GM12878 (cell line): ENCODE data around the gene WBP1L. TPM values are rescaled to one million over a fixed set of nuclear protein-coding genes. Genes with fewer than 3 reads are reported as not detected.
A peak's percentile ranks its signal among the peaks of the same experiment; 100 is the strongest.

ENCODE experiments used
- ATAC-seq: fragments of 200-7000 bp; cut with Tn5 transposase; 3 replicates; pipeline ENCODE4 v1.9.1; 2020; ENCODE audit warnings: mild to moderate bottlenecking, moderate library complexity
- BruUV-seq: library from RNA; stranded (reverse); fragments of 400-500 nt; replicated peaks from 2 replicates; lab custom pipeline; 2021; lab: Mats Ljungman, UMichigan
- CTCF ChIA-PET: fragments of 300-600 bp; sonication (Branson Sonifier 250); formaldehyde crosslinking; extraction: SDS; loops from one replicate; lab custom pipeline; 2021; ENCODE audit warnings: inconsistent platforms; lab: Yijun Ruan, JAX
- POLR2A ChIA-PET: fragments of 350-600 bp; formaldehyde crosslinking; extraction: SDS; loops from one replicate; lab custom pipeline; 2021; ENCODE audit warnings: inconsistent platforms; lab: Charles Lee
- RAD21 ChIA-PET: fragments of 300-600 bp; sonication (Branson Sonifier 250); formaldehyde crosslinking; loops from one replicate; lab custom pipeline; 2023; ENCODE audit warnings: antibody characterized with exemption; ENCODE audit not compliant: unreplicated experiment; lab: Charles Lee
- SMC1A ChIA-PET: fragments of 300-600 bp; sonication (Branson Sonifier 250); formaldehyde crosslinking; loops from one replicate; lab custom pipeline; 2023; ENCODE audit not compliant: unreplicated experiment, uncharacterized antibody; lab: Charles Lee
- DNase-seq: peaks from one replicate; pipeline ENCODE4 v3.0.0-alpha.2; 2011; ENCODE audit warnings: low read depth, low spot score
- FAIRE-seq: peaks from 3 replicates; lab custom pipeline; 2011; peaks lifted over from hg19 to GRCh38; lab: Jason Lieb, UNC
- H2AFZ ChIP-seq: 2 replicates; pipeline ENCODE4 v1.6.0; 2011; ENCODE audit warnings: low read depth, low read length, control low read depth; ENCODE audit not compliant: control insufficient read depth
- H3K27ac ChIP-seq: 2 replicates; pipeline ENCODE4 v1.5.1; 2011; ENCODE audit warnings: control low read depth; ENCODE audit not compliant: control insufficient read depth, insufficient read depth
- H3K27me3 ChIP-seq, 2 experiments: replicated peaks in 1 of 2; 2 replicates each; pipeline versions ENCODE4 v1.6.0 to v1.6.1; 2011; ENCODE audit warnings: low read length in 1 of 2; ENCODE audit not compliant: control insufficient read depth in 2 of 2, insufficient read depth in 2 of 2
- H3K36me3 ChIP-seq, 2 experiments: 2 replicates each; pipeline ENCODE4 v1.5.1; 2011; ENCODE audit warnings: low read length in 1 of 2; ENCODE audit not compliant: control insufficient read depth in 2 of 2, insufficient read depth in 2 of 2
- H3K4me1 ChIP-seq: 2 replicates; pipeline ENCODE4 v1.6.1; 2011; ENCODE audit warnings: mild to moderate bottlenecking, low read length, moderate library complexity, mixed read lengths; ENCODE audit not compliant: control insufficient read depth, insufficient read depth
- H3K4me2 ChIP-seq: 2 replicates; pipeline ENCODE4 v1.6.0; 2011; ENCODE audit warnings: control low read depth; ENCODE audit not compliant: control insufficient read depth, insufficient read depth
- H3K4me3 ChIP-seq: fragments of 200-600 bp; sonication (generic); 2 replicates; pipeline ENCODE4 v1.5.1; 2016
- H3K79me2 ChIP-seq: 2 replicates; pipeline ENCODE4 v1.6.0; 2011; ENCODE audit warnings: low read length; ENCODE audit not compliant: control insufficient read depth, insufficient read depth
- H3K9ac ChIP-seq: 2 replicates; pipeline ENCODE4 v1.8.0; 2011; ENCODE audit warnings: low read length, control low read depth, mixed read lengths; ENCODE audit not compliant: control insufficient read depth, insufficient read depth
- H3K9me3 ChIP-seq: replicated peaks from 3 replicates; pipeline ENCODE4 v1.5.1; 2011; ENCODE audit warnings: mild to moderate bottlenecking, low read length; ENCODE audit not compliant: control insufficient read depth, insufficient read depth
- H4K20me1 ChIP-seq: 2 replicates; pipeline ENCODE4 v1.6.0; 2011; ENCODE audit not compliant: control insufficient read depth, insufficient read depth
- CBFB ChIP-seq: IDR thresholded peaks from 2 replicates; pipeline ENCODE4 v1.6.1; 2016; ENCODE audit warnings: antibody characterized with exemption, low read depth
- CBX3 ChIP-seq: fragments of 200-600 bp; sonication (generic); IDR thresholded peaks from 2 replicates; pipeline ENCODE4 v1.6.1; 2016; ENCODE audit warnings: low read depth, borderline replicate concordance
- EGR1 ChIP-seq, 2 experiments: IDR thresholded peaks; 1 replicate in 1 of 2; 2 replicates in 1 of 2; pipeline ENCODE4 v1.6.1; 2011 to 2012; ENCODE audit warnings: low read depth in 2 of 2, low read length in 2 of 2, borderline replicate concordance in 1 of 2, mild to moderate bottlenecking in 1 of 2, moderate library complexity in 1 of 2
- IRF4 ChIP-seq: IDR thresholded peaks from 2 replicates; pipeline ENCODE4 v1.6.1; 2011; ENCODE audit warnings: low read depth, low read length
- PAX8 ChIP-seq: fragments of 450-650 bp; IDR thresholded peaks from 2 replicates; pipeline ENCODE4 v1.6.1; 2017; ENCODE audit warnings: mild to moderate bottlenecking, moderate library complexity
- PML ChIP-seq: IDR thresholded peaks from 2 replicates; pipeline ENCODE4 v1.6.1; 2012; ENCODE audit warnings: low read length, inconsistent platforms
- RAD21 ChIP-seq: IDR thresholded peaks from 2 replicates; pipeline ENCODE4 v1.6.1; 2011; ENCODE audit warnings: mild to moderate bottlenecking, low read depth, low read length, moderate library complexity; ENCODE audit not compliant: insufficient read depth
- RBBP5 ChIP-seq: fragments of 200-600 bp; sonication (generic); conservative IDR thresholded peaks from 2 replicates; pipeline ENCODE4 v1.6.1; 2016
- SMAD1 ChIP-seq: fragments of 450-650 bp; IDR thresholded peaks from 2 replicates; pipeline ENCODE4 v1.6.1; 2018; ENCODE audit warnings: mild to moderate bottlenecking, low read depth; ENCODE audit not compliant: partially characterized antibody
- YY1 ChIP-seq: IDR thresholded peaks from 2 replicates; pipeline ENCODE4 v1.6.1; 2011; ENCODE audit warnings: low read depth, mild to moderate bottlenecking, low read length
- WGBS: methylation state at CpG from one replicate; pipeline ENCODE4 v1.1.6; 2016; ENCODE audit warnings: low lambda C conversion rate; ENCODE audit not compliant: insufficient replicate concordance, insufficient coverage; ENCODE audit errors: missing lambda C conversion rate; 5-methylcytosine and 5-hydroxymethylcytosine counted together
- in situ Hi-C: fragments of 300-500 bp; cut with MboI; formaldehyde crosslinking; loops from 9 replicates; pipeline ENCODE4 v1.14.3; 2018; ENCODE audit warnings: mixed read lengths
- intact Hi-C: fragments of 100-400 bp; cut with micrococcal nuclease; formaldehyde crosslinking; loops from one replicate; pipeline ENCODE4 v1.14.2; 2022; ENCODE audit not compliant: unreplicated experiment
- polyA plus RNA-seq, 11 experiments: library from polyadenylated mRNA; depleted of rRNA in 4 of 11; unstranded in 6 of 11; stranded (reverse) in 5 of 11; fragments of >200 nt; fragmentation: Nextera tagmentation in 4 of 11; fragmentation: Illumina TruSeq in 1 of 11; extraction: Ambion mirVana in 4 of 11; extraction: Trizol in 1 of 11; gene quantifications; 1 replicate in 1 of 11; 2 replicates in 10 of 11; pipeline versions ENCODE4 v1.2.1 to v1.2.3, GENCODE V29; 2011 to 2016; ENCODE audit warnings: inconsistent platforms in 2 of 11, missing spikeins in 2 of 11, low read depth in 1 of 11
- total RNA-seq, 4 experiments: library from RNA; depleted of rRNA in 3 of 4; stranded (reverse); fragments of >200 nt in 3 of 4; fragmentation: Illumina TruSeq in 1 of 4; extraction: Trizol in 1 of 4; gene quantifications; 2 replicates each; pipeline versions ENCODE4 v1.2.1 to v1.2.3, GENCODE V29; 2013 to 2021
- TF ChIP-seq, protein P1 (sequence below): IDR thresholded peaks from 2 replicates; pipeline ENCODE4 v1.6.1; 2012; ENCODE audit warnings: low read depth, low read length, improper control_type of control experiment
- TF ChIP-seq, protein P2 (sequence below): fragments of 450-650 bp; IDR thresholded peaks from 2 replicates; pipeline ENCODE4 v1.6.1; 2016; ENCODE audit warnings: mild to moderate bottlenecking, moderate library complexity, borderline replicate concordance

WBP1L gene
- total and polyA plus RNA-seq, 10 of the 15 experiments (the other 5 are each of a cell fraction or from before 2014, with no cell fraction given): 3.7 to 18.8 (median 12.3) TPM

DNA sequence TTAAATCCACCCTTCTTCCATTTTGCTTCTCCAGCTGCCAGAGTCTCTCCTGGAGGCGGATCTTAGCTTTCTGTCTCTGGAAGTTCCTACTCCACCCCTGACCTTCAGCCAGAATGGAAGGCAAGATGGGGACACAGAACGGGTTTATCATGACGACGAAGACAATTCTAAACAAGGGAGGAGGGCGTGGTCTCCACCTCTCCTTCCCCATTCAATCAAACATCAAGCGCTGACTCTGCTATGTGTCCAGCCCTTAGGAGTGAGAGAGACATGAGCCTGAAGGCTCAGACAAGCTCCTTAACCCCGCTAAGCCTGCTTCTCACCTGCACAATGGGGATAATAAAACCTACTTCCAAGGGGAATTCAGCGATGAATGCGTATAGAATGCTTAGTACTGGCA is 90.4 kb downstream of the WBP1L start:
- POLR2A ChIA-PET: no interaction called here
- no peak overlapping the region for H3K9ac ChIP-seq
- no peaks in the 10 kb centered on the region for H3K4me1 ChIP-seq
- H3K4me2 ChIP-seq: no peak overlapping the region
- in situ Hi-C loops: loop anchor here (5.0 to 10.0 kb wide), 2 partner anchors 71 to 233 kb away; no protein-coding TSS in a partner anchor
- ATAC-seq (no peak), DNase-seq (no peak), FAIRE-seq (no peak)
- H3K27ac ChIP-seq: no peak overlapping the region
- no TSS peak for BruUV-seq
- TF ChIP-seq SMAD1 (no peak), PML (no peak), CBFB (no peak)
- TF ChIP-seq, protein P1, sequence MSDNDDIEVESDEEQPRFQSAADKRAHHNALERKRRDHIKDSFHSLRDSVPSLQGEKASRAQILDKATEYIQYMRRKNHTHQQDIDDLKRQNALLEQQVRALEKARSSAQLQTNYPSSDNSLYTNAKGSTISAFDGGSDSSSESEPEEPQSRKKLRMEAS: no peak
- 0 out of 4 replicates have a peak, but pooled peaks cover 0 to 2% of the 10 kb centered on the region in 2 experiments for H3K27me3 ChIP-seq
- no peaks in the 10 kb centered on the region for H3K79me2 ChIP-seq
- no peaks in the 10 kb centered on the region for H4K20me1 ChIP-seq
- CTCF ChIA-PET: interaction anchor here (0.7 to 7.1 kb wide), 7 partner anchors 8 to 410 kb away, joined by 3 to 88 read pairs (median 4); no protein-coding TSS in a partner anchor
- intact Hi-C loops: loop anchor here (2.0 kb wide), 1 partner anchor 235 kb away; no protein-coding TSS in a partner anchor
- no peak overlapping the region for H3K4me3 ChIP-seq
- H2AFZ ChIP-seq: no peak overlapping the region
- 46% methylated on average over 9 of the region's 9 CpGs for WGBS
- SMC1A ChIA-PET: interaction anchor here (7.1 kb wide), 1 partner anchor 69 kb away, joined by 65 read pairs; no protein-coding TSS in a partner anchor
- no peaks in the 10 kb centered on the region for H3K36me3 ChIP-seq
- no peaks in the 10 kb centered on the region; the same call in 2 of the 3 replicates for H3K9me3 ChIP-seq
- RAD21 ChIA-PET: interaction anchor here (3.3 kb wide), 1 partner anchor 68 kb away, joined by 18 read pairs; no protein-coding TSS in a partner anchor

DNA sequence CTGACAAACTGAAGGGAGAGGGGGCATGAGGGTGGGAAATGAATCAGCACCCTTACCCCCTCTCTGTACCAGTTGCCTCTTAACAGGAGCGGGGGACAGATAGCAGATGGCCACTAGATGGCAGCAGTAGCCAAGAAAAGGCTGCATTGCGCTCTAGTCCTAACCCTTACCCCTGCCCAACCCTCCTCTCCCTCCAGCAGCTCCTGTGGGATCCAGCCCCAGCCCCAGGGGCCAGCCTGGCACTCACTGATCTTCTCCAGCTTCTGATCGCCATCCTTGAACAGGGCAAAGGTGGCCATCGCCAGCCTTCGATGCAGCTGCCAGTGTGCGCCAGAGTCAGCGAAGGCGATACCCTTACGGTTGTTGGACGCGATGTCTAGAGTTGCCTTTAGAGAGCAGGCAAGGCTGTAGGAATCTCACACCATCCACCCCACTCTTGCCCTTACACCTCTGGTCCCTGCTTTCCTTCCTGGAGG is 91.3 kb downstream of the WBP1L start:
- BruUV-seq: no TSS peak
- Histone ChIP-seq H3K4me3 (no peak overlapping the region), H3K4me2 (no peak overlapping the region), H3K9ac (no peak overlapping the region), H3K36me3 (no peaks in the 10 kb centered on the region), H2AFZ (no peak overlapping the region; the same call in 1 of the 2 replicates), H3K9me3 (no peaks in the 10 kb centered on the region; the same call in 2 of the 3 replicates), H3K27me3 (0 out of 4 replicates have a peak, but pooled peaks cover 0 to 2% of the 10 kb centered on the region in 2 experiments), H3K27ac (no peak overlapping the region), H4K20me1 (no peaks in the 10 kb centered on the region), H3K4me1 (no peaks in the 10 kb centered on the region), H3K79me2 (no peaks in the 10 kb centered on the region)
- ChIA-PET SMC1A (interaction anchor here (0.9 to 7.1 kb wide), 7 partner anchors 68 to 648 kb away, joined by 3 to 65 read pairs (median 4); no protein-coding TSS in a partner anchor), RAD21 (interaction anchor here (1.3 to 3.8 kb wide), 3 partner anchors 66 to 654 kb away, joined by 3 to 47 read pairs (median 4); partner anchors contain the start of gene CNNM2), POLR2A (no interaction called here), CTCF (interaction anchor here (0.7 to 7.1 kb wide), 13 partner anchors 12 to 498 kb away, joined by 3 to 88 read pairs (median 4); no protein-coding TSS in a partner anchor)
- DNase-seq: peak; percentile 20
- in situ Hi-C loops: loop anchor here (5.0 to 10.0 kb wide), 2 partner anchors 70 to 407 kb away; no protein-coding TSS in a partner anchor
- 73% methylated on average over 11 of the region's 11 CpGs for WGBS
- intact Hi-C loops: loop anchor here (1.0 to 5.0 kb wide), 6 partner anchors 66 to 652 kb away; no protein-coding TSS in a partner anchor
- peak; percentile 99 for FAIRE-seq
- ATAC-seq: peak; percentile 100
- TF ChIP-seq IRF4 (peak; percentile 56; the same call in 1 of the 2 replicates), PAX8 (no peak), EGR1 (IDR thresholded peaks at IDR 0.05; ENCODE audit: borderline replicate concordance in 1 of 2, low read depth in 2 of 2, low read length in 2 of 2) (no peak), CBX3 (no peak), YY1 (peak; percentile 57), RBBP5 (no peak), RAD21 (peak; percentile 88)
- TF ChIP-seq, protein P2, sequence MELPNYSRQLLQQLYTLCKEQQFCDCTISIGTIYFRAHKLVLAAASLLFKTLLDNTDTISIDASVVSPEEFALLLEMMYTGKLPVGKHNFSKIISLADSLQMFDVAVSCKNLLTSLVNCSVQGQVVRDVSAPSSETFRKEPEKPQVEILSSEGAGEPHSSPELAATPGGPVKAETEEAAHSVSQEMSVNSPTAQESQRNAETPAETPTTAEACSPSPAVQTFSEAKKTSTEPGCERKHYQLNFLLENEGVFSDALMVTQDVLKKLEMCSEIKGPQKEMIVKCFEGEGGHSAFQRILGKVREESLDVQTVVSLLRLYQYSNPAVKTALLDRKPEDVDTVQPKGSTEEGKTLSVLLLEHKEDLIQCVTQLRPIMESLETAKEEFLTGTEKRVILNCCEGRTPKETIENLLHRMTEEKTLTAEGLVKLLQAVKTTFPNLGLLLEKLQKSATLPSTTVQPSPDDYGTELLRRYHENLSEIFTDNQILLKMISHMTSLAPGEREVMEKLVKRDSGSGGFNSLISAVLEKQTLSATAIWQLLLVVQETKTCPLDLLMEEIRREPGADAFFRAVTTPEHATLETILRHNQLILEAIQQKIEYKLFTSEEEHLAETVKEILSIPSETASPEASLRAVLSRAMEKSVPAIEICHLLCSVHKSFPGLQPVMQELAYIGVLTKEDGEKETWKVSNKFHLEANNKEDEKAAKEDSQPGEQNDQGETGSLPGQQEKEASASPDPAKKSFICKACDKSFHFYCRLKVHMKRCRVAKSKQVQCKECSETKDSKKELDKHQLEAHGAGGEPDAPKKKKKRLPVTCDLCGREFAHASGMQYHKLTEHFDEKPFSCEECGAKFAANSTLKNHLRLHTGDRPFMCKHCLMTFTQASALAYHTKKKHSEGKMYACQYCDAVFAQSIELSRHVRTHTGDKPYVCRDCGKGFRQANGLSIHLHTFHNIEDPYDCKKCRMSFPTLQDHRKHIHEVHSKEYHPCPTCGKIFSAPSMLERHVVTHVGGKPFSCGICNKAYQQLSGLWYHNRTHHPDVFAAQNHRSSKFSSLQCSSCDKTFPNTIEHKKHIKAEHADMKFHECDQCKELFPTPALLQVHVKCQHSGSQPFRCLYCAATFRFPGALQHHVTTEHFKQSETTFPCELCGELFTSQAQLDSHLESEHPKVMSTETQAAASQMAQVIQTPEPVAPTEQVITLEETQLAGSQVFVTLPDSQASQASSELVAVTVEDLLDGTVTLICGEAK: no peak
